GM12878 (cell line): ENCODE data around the gene LINGO1. TPM values are rescaled to one million over a fixed set of nuclear protein-coding genes. Genes with fewer than 3 reads are reported as not detected.

Source experiments
- ATAC-seq: fragments of 200-7000 bp; cut with Tn5 transposase; 3 replicates; pipeline ENCODE4 v1.9.1; 2020; ENCODE audit warnings: mild to moderate bottlenecking, moderate library complexity
- BruUV-seq: library from RNA; stranded (reverse); fragments of 400-500 nt; replicated peaks from 2 replicates; lab custom pipeline; 2021; lab: Mats Ljungman, UMichigan
- CTCF ChIA-PET: fragments of 300-600 bp; sonication (Branson Sonifier 250); formaldehyde crosslinking; extraction: SDS; loops from one replicate; lab custom pipeline; 2021; ENCODE audit warnings: inconsistent platforms; lab: Yijun Ruan, JAX
- POLR2A ChIA-PET: fragments of 350-600 bp; formaldehyde crosslinking; extraction: SDS; loops from one replicate; lab custom pipeline; 2021; ENCODE audit warnings: inconsistent platforms; lab: Charles Lee
- RAD21 ChIA-PET: fragments of 300-600 bp; sonication (Branson Sonifier 250); formaldehyde crosslinking; loops from one replicate; lab custom pipeline; 2023; ENCODE audit warnings: antibody characterized with exemption; ENCODE audit not compliant: unreplicated experiment; lab: Charles Lee
- SMC1A ChIA-PET: fragments of 300-600 bp; sonication (Branson Sonifier 250); formaldehyde crosslinking; loops from one replicate; lab custom pipeline; 2023; ENCODE audit not compliant: unreplicated experiment, uncharacterized antibody; lab: Charles Lee
- DNase-seq: peaks from one replicate; pipeline ENCODE4 v3.0.0-alpha.2; 2011; ENCODE audit warnings: low read depth, low spot score
- FAIRE-seq: peaks from 3 replicates; lab custom pipeline; 2011; peaks lifted over from hg19 to GRCh38; lab: Jason Lieb, UNC
- H2AFZ ChIP-seq: 2 replicates; pipeline ENCODE4 v1.6.0; 2011; ENCODE audit warnings: low read depth, low read length, control low read depth; ENCODE audit not compliant: control insufficient read depth
- H3K27ac ChIP-seq: 2 replicates; pipeline ENCODE4 v1.5.1; 2011; ENCODE audit warnings: control low read depth; ENCODE audit not compliant: control insufficient read depth, insufficient read depth
- H3K27me3 ChIP-seq, 2 experiments: replicated peaks in 1 of 2; 2 replicates each; pipeline versions ENCODE4 v1.6.0 to v1.6.1; 2011; ENCODE audit warnings: low read length in 1 of 2; ENCODE audit not compliant: control insufficient read depth in 2 of 2, insufficient read depth in 2 of 2
- H3K36me3 ChIP-seq, 2 experiments: 2 replicates each; pipeline ENCODE4 v1.5.1; 2011; ENCODE audit warnings: low read length in 1 of 2; ENCODE audit not compliant: control insufficient read depth in 2 of 2, insufficient read depth in 2 of 2
- H3K4me1 ChIP-seq: 2 replicates; pipeline ENCODE4 v1.6.1; 2011; ENCODE audit warnings: mild to moderate bottlenecking, low read length, moderate library complexity, mixed read lengths; ENCODE audit not compliant: control insufficient read depth, insufficient read depth
- H3K4me2 ChIP-seq: 2 replicates; pipeline ENCODE4 v1.6.0; 2011; ENCODE audit warnings: control low read depth; ENCODE audit not compliant: control insufficient read depth, insufficient read depth
- H3K4me3 ChIP-seq: fragments of 200-600 bp; sonication (generic); 2 replicates; pipeline ENCODE4 v1.5.1; 2016
- H3K79me2 ChIP-seq: 2 replicates; pipeline ENCODE4 v1.6.0; 2011; ENCODE audit warnings: low read length; ENCODE audit not compliant: control insufficient read depth, insufficient read depth
- H3K9ac ChIP-seq: 2 replicates; pipeline ENCODE4 v1.8.0; 2011; ENCODE audit warnings: low read length, control low read depth, mixed read lengths; ENCODE audit not compliant: control insufficient read depth, insufficient read depth
- H3K9me3 ChIP-seq: replicated peaks from 3 replicates; pipeline ENCODE4 v1.5.1; 2011; ENCODE audit warnings: mild to moderate bottlenecking, low read length; ENCODE audit not compliant: control insufficient read depth, insufficient read depth
- H4K20me1 ChIP-seq: 2 replicates; pipeline ENCODE4 v1.6.0; 2011; ENCODE audit not compliant: control insufficient read depth, insufficient read depth
- CBX5 ChIP-seq: sonication (generic); IDR thresholded peaks from 2 replicates; pipeline ENCODE4 v1.6.1; 2016; ENCODE audit warnings: low read depth, moderate library complexity, mild to moderate bottlenecking, inconsistent platforms
- CEBPB ChIP-seq, 2 experiments: fragments of 150-350 bp in 1 of 2; IDR thresholded peaks; 2 replicates each; pipeline ENCODE4 v1.6.1; 2012 to 2014; ENCODE audit warnings: low read depth in 2 of 2, low read length in 2 of 2, borderline replicate concordance in 1 of 2, inconsistent platforms in 1 of 2
- MXI1 ChIP-seq: fragments of 150-350 bp; IDR thresholded peaks from 2 replicates; pipeline ENCODE4 v1.6.1; 2011; ENCODE audit warnings: low read depth, mild to moderate bottlenecking, inconsistent platforms, low read length, improper control_type of control experiment
- RB1 ChIP-seq: fragments of 450-650 bp; formaldehyde crosslinking; IDR thresholded peaks from 2 replicates; pipeline ENCODE4 v1.6.1; 2017; ENCODE audit warnings: mild to moderate bottlenecking, borderline replicate concordance
- RBBP5 ChIP-seq: fragments of 200-600 bp; sonication (generic); conservative IDR thresholded peaks from 2 replicates; pipeline ENCODE4 v1.6.1; 2016
- RCOR1 ChIP-seq: conservative IDR thresholded peaks from 2 replicates; pipeline ENCODE4 v1.6.1; 2012; ENCODE audit warnings: low read depth, low read length, improper control_type of control experiment
- TCF7 ChIP-seq: IDR thresholded peaks from 2 replicates; pipeline ENCODE4 v1.6.1; 2014; ENCODE audit warnings: antibody characterized with exemption, borderline replicate concordance
- YBX1 ChIP-seq: fragments of 450-650 bp; IDR thresholded peaks from 2 replicates; pipeline ENCODE4 v1.6.1; 2016; ENCODE audit warnings: antibody characterized with exemption
- whole genome bisulfite sequencing: methylation state at CpG from one replicate; pipeline ENCODE4 v1.1.6; 2016; ENCODE audit warnings: low lambda C conversion rate; ENCODE audit not compliant: insufficient replicate concordance, insufficient coverage; ENCODE audit errors: missing lambda C conversion rate; 5-methylcytosine and 5-hydroxymethylcytosine counted together
- in situ Hi-C: fragments of 300-500 bp; cut with MboI; formaldehyde crosslinking; loops from 9 replicates; pipeline ENCODE4 v1.14.3; 2018; ENCODE audit warnings: mixed read lengths
- intact Hi-C: fragments of 100-400 bp; cut with micrococcal nuclease; formaldehyde crosslinking; loops from one replicate; pipeline ENCODE4 v1.14.2; 2022; ENCODE audit not compliant: unreplicated experiment
- polyA plus RNA-seq, 11 experiments: library from polyadenylated mRNA; depleted of rRNA in 4 of 11; unstranded in 6 of 11; stranded (reverse) in 5 of 11; fragments of >200 nt; fragmentation: Nextera tagmentation in 4 of 11; fragmentation: Illumina TruSeq in 1 of 11; extraction: Ambion mirVana in 4 of 11; extraction: Trizol in 1 of 11; gene quantifications; 1 replicate in 1 of 11; 2 replicates in 10 of 11; pipeline versions ENCODE4 v1.2.1 to v1.2.3, GENCODE V29; 2011 to 2016; ENCODE audit warnings: inconsistent platforms in 2 of 11, missing spikeins in 2 of 11, low read depth in 1 of 11
- total RNA-seq, 4 experiments: library from RNA; depleted of rRNA in 3 of 4; stranded (reverse); fragments of >200 nt in 3 of 4; fragmentation: Illumina TruSeq in 1 of 4; extraction: Trizol in 1 of 4; gene quantifications; 2 replicates each; pipeline versions ENCODE4 v1.2.1 to v1.2.3, GENCODE V29; 2013 to 2021
- TF ChIP-seq, protein P1 (sequence below): fragments of 450-650 bp; IDR thresholded peaks from 2 replicates; pipeline ENCODE4 v1.6.1; 2016; ENCODE audit warnings: mild to moderate bottlenecking
- TF ChIP-seq, protein P2 (sequence below): fragments of 450-650 bp; IDR thresholded peaks from 2 replicates; pipeline ENCODE4 v1.6.1; 2017; ENCODE audit warnings: mild to moderate bottlenecking

The LINGO1 gene
- total and polyA plus RNA-seq, 10 of the 15 experiments (the other 5 are each of a cell fraction or from before 2014, with no cell fraction given), result 0.04 to 3.9 (median 0.17) TPM; not detected in 6

DNA sequence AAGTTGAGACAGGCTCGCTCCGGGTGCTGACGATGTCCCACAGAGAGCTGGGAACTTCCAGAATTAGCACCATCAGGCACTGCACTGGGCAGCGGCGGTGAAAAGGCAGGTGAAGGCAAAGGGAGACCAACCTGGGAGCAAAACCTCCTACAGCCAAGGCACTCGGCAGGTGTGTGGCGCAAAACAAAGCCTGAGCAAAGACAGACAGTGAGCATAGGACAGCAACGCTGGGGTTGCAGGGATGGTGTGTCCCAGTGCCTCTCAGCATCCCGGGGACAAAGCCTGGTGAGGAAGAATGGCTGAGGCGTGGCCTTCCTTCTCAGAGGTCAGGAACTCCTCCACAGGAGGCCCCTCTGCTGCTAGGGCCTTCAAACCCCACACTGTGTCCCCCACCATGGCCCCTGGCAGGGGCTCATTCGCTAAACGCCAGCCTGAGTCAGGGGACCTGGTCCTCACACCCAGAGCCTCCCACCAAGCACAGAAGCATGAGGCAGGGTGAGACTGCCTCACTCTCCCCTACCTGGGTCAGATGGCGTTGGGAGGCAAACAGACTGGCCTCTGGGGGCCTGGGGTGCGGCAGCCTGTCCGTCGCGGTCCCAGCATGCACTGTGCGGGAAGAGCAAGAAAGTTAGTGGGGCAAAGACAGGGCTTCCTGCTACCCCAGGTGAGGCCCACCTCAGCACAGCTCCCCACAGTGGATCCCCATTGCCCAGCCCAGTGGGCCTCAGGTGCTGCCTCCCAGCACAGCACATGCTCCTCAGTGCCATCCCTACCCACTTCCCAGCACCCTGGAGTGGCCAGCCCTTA lies 44.1 kb upstream of the LINGO1 start:
- H3K4me2 ChIP-seq, result no peak overlapping the region
- BruUV-seq, result no TSS peak
- RAD21 ChIA-PET, result no interaction called here
- SMC1A ChIA-PET, result no interaction called here
- H3K36me3 ChIP-seq, result no peaks in the 10 kb centered on the region
- H4K20me1 ChIP-seq, result no peaks in the 10 kb centered on the region
- peaks cover 4 to 8% of the 10 kb centered on the region in 2 experiments; a peak in 3 of 4 replicates for H3K27me3 ChIP-seq
- H3K4me3 ChIP-seq, result no peak overlapping the region
- 43% methylated on average over 16 of the region's 18 CpGs for WGBS
- H3K9ac ChIP-seq, result no peak overlapping the region
- intact Hi-C loops, result no loop called here
- TF ChIP-seq, protein P1, sequence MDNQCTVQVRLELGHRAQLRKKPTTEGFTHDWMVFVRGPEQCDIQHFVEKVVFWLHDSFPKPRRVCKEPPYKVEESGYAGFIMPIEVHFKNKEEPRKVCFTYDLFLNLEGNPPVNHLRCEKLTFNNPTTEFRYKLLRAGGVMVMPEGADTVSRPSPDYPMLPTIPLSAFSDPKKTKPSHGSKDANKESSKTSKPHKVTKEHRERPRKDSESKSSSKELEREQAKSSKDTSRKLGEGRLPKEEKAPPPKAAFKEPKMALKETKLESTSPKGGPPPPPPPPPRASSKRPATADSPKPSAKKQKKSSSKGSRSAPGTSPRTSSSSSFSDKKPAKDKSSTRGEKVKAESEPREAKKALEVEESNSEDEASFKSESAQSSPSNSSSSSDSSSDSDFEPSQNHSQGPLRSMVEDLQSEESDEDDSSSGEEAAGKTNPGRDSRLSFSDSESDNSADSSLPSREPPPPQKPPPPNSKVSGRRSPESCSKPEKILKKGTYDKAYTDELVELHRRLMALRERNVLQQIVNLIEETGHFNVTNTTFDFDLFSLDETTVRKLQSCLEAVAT, result no peak
- ATAC-seq (no peak), DNase-seq (no peak), FAIRE-seq (no peak)
- no peak overlapping the region for H3K27ac ChIP-seq
- no peak overlapping the region for H2AFZ ChIP-seq
- no peaks in the 10 kb centered on the region for H3K79me2 ChIP-seq
- POLR2A ChIA-PET, result no interaction called here
- H3K9me3 ChIP-seq, result no peaks in the 10 kb centered on the region
- H3K4me1 ChIP-seq, result no peaks in the 10 kb centered on the region
- in situ Hi-C loops, result no loop called here
- CTCF ChIA-PET, result no interaction called here

DNA sequence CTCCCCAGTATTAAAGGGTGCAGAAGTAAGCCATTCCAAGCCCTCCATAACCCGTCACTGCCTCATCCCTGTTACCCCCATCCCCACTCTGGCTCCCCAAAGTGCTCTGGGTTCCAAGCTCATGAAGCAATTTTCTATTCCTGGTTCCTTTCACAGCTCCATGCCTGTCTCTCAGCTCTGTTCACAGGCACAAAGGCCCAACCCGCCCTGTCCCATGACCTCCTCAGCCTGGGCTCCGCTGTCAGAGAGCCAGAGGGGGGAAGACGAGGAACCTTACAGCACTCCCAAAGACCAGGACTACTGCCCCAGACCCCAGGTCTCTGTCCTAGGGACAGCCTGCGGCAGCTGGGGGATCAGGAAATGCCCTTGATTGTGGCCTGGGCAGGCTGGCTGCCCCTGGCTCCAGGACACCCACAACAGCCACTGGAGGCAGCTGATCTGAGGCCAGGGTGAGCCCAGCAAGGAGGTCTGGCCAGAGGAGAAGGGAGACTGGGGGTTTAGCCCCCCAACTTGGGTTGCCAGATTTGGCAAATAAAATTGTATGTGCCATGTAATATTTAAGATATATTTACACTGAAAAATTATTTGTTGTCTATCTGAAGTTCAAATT lies 43.2 kb upstream of the LINGO1 start:
- no peak overlapping the region for H3K4me3 ChIP-seq
- in situ Hi-C loops, result no loop called here
- no peaks in the 10 kb centered on the region for H3K36me3 ChIP-seq
- no TSS peak for BruUV-seq
- SMC1A ChIA-PET, result no interaction called here
- H3K79me2 ChIP-seq, result no peaks in the 10 kb centered on the region
- H2AFZ ChIP-seq, result no peak overlapping the region
- no peak overlapping the region for H3K27ac ChIP-seq
- FAIRE-seq (no peak), DNase-seq (no peak), ATAC-seq (no peak)
- no peaks in the 10 kb centered on the region for H3K9me3 ChIP-seq
- no peaks in the 10 kb centered on the region for H4K20me1 ChIP-seq
- intact Hi-C loops, result no loop called here
- H3K4me2 ChIP-seq, result no peak overlapping the region
- H3K27me3 ChIP-seq, result peaks cover 5 to 8% of the 10 kb centered on the region in 2 experiments
- WGBS, result 22% methylated on average over 5 of the region's 5 CpGs
- CTCF ChIA-PET, result no interaction called here
- RAD21 ChIA-PET, result no interaction called here
- POLR2A ChIA-PET, result no interaction called here
- no peaks in the 10 kb centered on the region for H3K4me1 ChIP-seq
- H3K9ac ChIP-seq, result no peak overlapping the region
- no peak for TF ChIP-seq RCOR1
- TF ChIP-seq RB1, result no peak
- no peak for TF ChIP-seq CEBPB (IDR thresholded peaks at IDR 0.05; ENCODE audit: borderline replicate concordance in 1 of 2, low read depth in 2 of 2, low read length in 2 of 2)
- no peak for TF ChIP-seq TCF7
- TF ChIP-seq, protein P2, sequence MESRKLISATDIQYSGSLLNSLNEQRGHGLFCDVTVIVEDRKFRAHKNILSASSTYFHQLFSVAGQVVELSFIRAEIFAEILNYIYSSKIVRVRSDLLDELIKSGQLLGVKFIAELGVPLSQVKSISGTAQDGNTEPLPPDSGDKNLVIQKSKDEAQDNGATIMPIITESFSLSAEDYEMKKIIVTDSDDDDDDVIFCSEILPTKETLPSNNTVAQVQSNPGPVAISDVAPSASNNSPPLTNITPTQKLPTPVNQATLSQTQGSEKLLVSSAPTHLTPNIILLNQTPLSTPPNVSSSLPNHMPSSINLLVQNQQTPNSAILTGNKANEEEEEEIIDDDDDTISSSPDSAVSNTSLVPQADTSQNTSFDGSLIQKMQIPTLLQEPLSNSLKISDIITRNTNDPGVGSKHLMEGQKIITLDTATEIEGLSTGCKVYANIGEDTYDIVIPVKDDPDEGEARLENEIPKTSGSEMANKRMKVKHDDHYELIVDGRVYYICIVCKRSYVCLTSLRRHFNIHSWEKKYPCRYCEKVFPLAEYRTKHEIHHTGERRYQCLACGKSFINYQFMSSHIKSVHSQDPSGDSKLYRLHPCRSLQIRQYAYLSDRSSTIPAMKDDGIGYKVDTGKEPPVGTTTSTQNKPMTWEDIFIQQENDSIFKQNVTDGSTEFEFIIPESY, result no peak
- no peak for TF ChIP-seq CBX5
- TF ChIP-seq RBBP5, result no peak
- no peak for TF ChIP-seq YBX1
- TF ChIP-seq MXI1, result no peak
